ENCODE data around the gene FAM117A.

FAM117A gene

GRCh38 chr17:49708515-49709183 is 55.3 kb downstream of the FAM117A start:
- CTCF ChIA-PET = interaction anchor here (0.6 to 1.8 kb wide), 14 partner anchors 13 to 842 kb away, joined by 3 to 8 read pairs (median 4); no protein-coding TSS in a partner anchor
- DNase-seq (ENCODE audit: low spot score) = no peak
- TF ChIP-seq CTCF (conservative IDR thresholded peaks at IDR 0.05; ENCODE audit: low read depth) = peak; percentile 69
- H3K27ac ChIP-seq = peak overlapping the region; percentile 88
- POLR2A ChIA-PET (ENCODE audit: low non-redundant PET) = interaction anchor here (1.4 kb wide), 1 partner anchor 55 kb away, joined by 3 read pairs; the partner anchor contains the start of gene FAM117A

GRCh38 chr17:49707608-49708514 is 56.1 kb downstream of the FAM117A start, which contains the start of gene SLC35B1:
SLC35B1 (minus strand) TSS chr17:49707964; CDS start chr17:49707833, 131 bp downstream.
- peak; percentile 100 for DNase-seq (ENCODE audit: low spot score)
- ChIA-PET CTCF (interaction anchor here (0.5 to 1.8 kb wide), 16 partner anchors 12 to 512 kb away, joined by 3 to 8 read pairs (median 4); no protein-coding TSS in a partner anchor), POLR2A (ENCODE audit: low non-redundant PET) (interaction anchor here (1.4 kb wide), 1 partner anchor 56 kb away, joined by 3 read pairs; the partner anchor contains the start of gene FAM117A)
- peak; percentile 98 for TF ChIP-seq CTCF (conservative IDR thresholded peaks at IDR 0.05; ENCODE audit: low read depth)
- H3K27ac ChIP-seq = peak within 1 kb of the TSS; percentile 88

GRCh38 chr17:49707246-49707607 is 56.7 kb downstream of the FAM117A start:
- POLR2A ChIA-PET (ENCODE audit: low non-redundant PET) = interaction anchor here (1.4 kb wide), 1 partner anchor 57 kb away, joined by 3 read pairs; the partner anchor contains the start of gene FAM117A

GRCh38 chr17:49705254-49705653 is 58.7 kb downstream of the FAM117A start:
- POLR2A ChIA-PET (ENCODE audit: low non-redundant PET) = no interaction called here
- no peak for DNase-seq (ENCODE audit: low spot score)
- H3K27ac ChIP-seq = no peak overlapping the region
- no peak for TF ChIP-seq CTCF (conservative IDR thresholded peaks at IDR 0.05; ENCODE audit: low read depth)
- CTCF ChIA-PET = interaction anchor here (1.6 kb wide), 1 partner anchor 130 kb away, joined by 4 read pairs; the partner anchor contains the start of gene NXPH3

More at GRCh38 chr17:49707246-49707607, 56.7 kb downstream of the FAM117A start:
- TF ChIP-seq CTCF (conservative IDR thresholded peaks at IDR 0.05; ENCODE audit: low read depth) = no peak
- CTCF ChIA-PET = interaction anchor here (0.5 to 1.8 kb wide), 6 partner anchors 11 to 253 kb away, joined by 3 to 6 read pairs (median 4); no protein-coding TSS in a partner anchor
- DNase-seq (ENCODE audit: low spot score) = no peak
- H3K27ac ChIP-seq = peak overlapping the region; percentile 88

GRCh38 chr17:49703557-49704277 is 60.2 kb downstream of the FAM117A start:
- no peak overlapping the region for H3K27ac ChIP-seq
- no peak for DNase-seq (ENCODE audit: low spot score)
- ChIA-PET CTCF (interaction anchor here (0.9 to 1.8 kb wide), 6 partner anchors 12 to 294 kb away, joined by 3 to 7 read pairs (median 3); no protein-coding TSS in a partner anchor), POLR2A (ENCODE audit: low non-redundant PET) (interaction anchor here (0.5 kb wide), 1 partner anchor 195 kb away, joined by 3 read pairs; no protein-coding TSS in a partner anchor)
- TF ChIP-seq CTCF (conservative IDR thresholded peaks at IDR 0.05; ENCODE audit: low read depth) = peak; percentile 51

All from RWPE1 (cell line).